Endometrial microvascular endothelial cells (primary cell): ENCODE data around the gene RALGAPA1. TPM values are rescaled to one million over a fixed set of nuclear protein-coding genes. Genes with fewer than 3 reads are reported as not detected.
"Not testable (repeated sequence)": the region's sequence is repeated elsewhere in the genome, so short reads cannot be mapped to it uniquely, and the experiment has no call there.

Experiments used
- in situ Hi-C: cut with HindIII; loops from 2 replicates; pipeline ENCODE4 v1.10.0; 2017; ENCODE audit warnings: low sequenced_read_pairs, low pct_unique_long_range_greater_than_20kb; ENCODE audit errors: inconsistent ontology term
- total RNA-seq: library from RNA; depleted of rRNA; stranded (reverse); fragments of >200 nt; gene quantifications from one replicate; pipeline ENCODE4 v1.2.3, GENCODE V29; 2015; ENCODE audit errors: inconsistent ontology term

RALGAPA1 gene
- total RNA-seq, 1 donor from 2014 or later: 16.4 TPM

GRCh38 chr14:35777550-35777949 lies 31.5 kb downstream of the RALGAPA1 start:
- in situ Hi-C loops: not testable (repeated sequence)

GRCh38 chr14:35776823-35777222 lies 32.3 kb downstream of the RALGAPA1 start:
- in situ Hi-C loops: no loop called here

GRCh38 chr14:35776085-35776484 lies 33.0 kb downstream of the RALGAPA1 start:
- in situ Hi-C loops: not testable (repeated sequence)

- in situ Hi-C loops: no loop called here
These were observed 42.4 kb downstream of the RALGAPA1 start for GRCh38 chr14:35766700-35767082.

- in situ Hi-C loops: no loop called here
These were observed 42.9 kb downstream of the RALGAPA1 start for GRCh38 chr14:35766036-35766699.

GRCh38 chr14:35761922-35762321 lies 47.2 kb downstream of the RALGAPA1 start:
- in situ Hi-C loops: no loop called here

- in situ Hi-C loops: no loop called here
These were observed 49.0 kb downstream of the RALGAPA1 start for GRCh38 chr14:35760143-35760542.

- in situ Hi-C loops: no loop called here
These were observed 50.5 kb downstream of the RALGAPA1 start for GRCh38 chr14:35758523-35759129.

GRCh38 chr14:35754671-35755070 lies 54.4 kb downstream of the RALGAPA1 start:
- in situ Hi-C loops: no loop called here

GRCh38 chr14:35752380-35752779 lies 56.7 kb downstream of the RALGAPA1 start:
- in situ Hi-C loops: no loop called here

- in situ Hi-C loops: no loop called here
These were observed 58.7 kb downstream of the RALGAPA1 start for GRCh38 chr14:35750202-35750904.

- in situ Hi-C loops: no loop called here
These were observed 61.7 kb downstream of the RALGAPA1 start for GRCh38 chr14:35747379-35747778.

GRCh38 chr14:35742442-35742841 lies 66.7 kb downstream of the RALGAPA1 start:
- in situ Hi-C loops: no loop called here

GRCh38 chr14:35742032-35742371 lies 67.1 kb downstream of the RALGAPA1 start:
- in situ Hi-C loops: no loop called here

GRCh38 chr14:35741345-35742031 lies 67.6 kb downstream of the RALGAPA1 start:
- in situ Hi-C loops: no loop called here

GRCh38 chr14:35740215-35740614 lies 68.9 kb downstream of the RALGAPA1 start:
- in situ Hi-C loops: no loop called here

- in situ Hi-C loops: not testable (repeated sequence)
These were observed 73.9 kb downstream of the RALGAPA1 start for GRCh38 chr14:35735163-35735562.

GRCh38 chr14:35733510-35733909 lies 75.6 kb downstream of the RALGAPA1 start:
- in situ Hi-C loops: not testable (repeated sequence)

GRCh38 chr14:35730871-35731270 lies 78.2 kb downstream of the RALGAPA1 start:
- in situ Hi-C loops: no loop called here

- in situ Hi-C loops: no loop called here
These were observed 81.3 kb downstream of the RALGAPA1 start for GRCh38 chr14:35727764-35728163.
